ENCODE results near the gene S1PR2. TPM values are rescaled to one million over a fixed set of nuclear protein-coding genes. Genes with fewer than 3 reads are reported as not detected.
"Not testable (repeated sequence)": the region's sequence is repeated elsewhere in the genome, so short reads cannot be mapped to it uniquely, and the experiment has no call there.

The S1PR2 gene
- polyA plus RNA-seq, 3 donors, result 1.2 to 15.2 (median 4.0) TPM

DNA sequence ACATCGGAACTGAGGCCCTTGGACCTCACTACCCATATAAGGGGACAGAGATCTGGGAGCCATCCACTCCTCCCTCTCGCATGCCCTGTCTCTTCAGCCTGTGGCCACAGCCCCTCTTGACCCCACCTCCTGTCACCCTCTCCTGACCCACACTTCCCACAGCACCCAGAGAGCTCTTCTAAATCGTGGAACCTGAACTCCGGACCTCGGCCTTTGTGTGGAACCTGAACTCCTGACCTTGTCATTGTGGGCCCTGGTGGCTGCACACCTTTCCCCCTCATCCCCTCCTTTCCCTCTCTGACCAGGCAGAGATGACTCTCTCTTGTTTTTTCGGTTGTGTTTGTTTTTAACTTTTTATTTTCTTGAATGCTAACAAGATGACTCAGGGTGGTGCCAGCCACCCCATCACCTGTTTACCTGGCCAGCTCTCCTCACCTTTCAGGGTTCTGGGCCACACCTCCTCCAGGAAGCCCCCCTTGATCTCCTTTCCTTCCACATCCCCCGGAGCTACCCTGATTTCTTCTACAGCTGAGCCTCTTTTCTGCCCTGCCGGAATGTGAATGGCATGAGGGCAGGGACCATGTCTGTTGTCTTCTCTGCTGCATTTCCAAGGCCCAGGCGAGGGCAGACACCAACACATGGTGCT lies 26.0 kb upstream of the S1PR2 start:
- 80 to 87% (median 82%) methylated on average over 8 to 9 of the region's 9 CpGs for WGBS, 3 donors
- no peak overlapping the region for H3K27ac ChIP-seq (ENCODE audit: low read depth, low read length)

DNA sequence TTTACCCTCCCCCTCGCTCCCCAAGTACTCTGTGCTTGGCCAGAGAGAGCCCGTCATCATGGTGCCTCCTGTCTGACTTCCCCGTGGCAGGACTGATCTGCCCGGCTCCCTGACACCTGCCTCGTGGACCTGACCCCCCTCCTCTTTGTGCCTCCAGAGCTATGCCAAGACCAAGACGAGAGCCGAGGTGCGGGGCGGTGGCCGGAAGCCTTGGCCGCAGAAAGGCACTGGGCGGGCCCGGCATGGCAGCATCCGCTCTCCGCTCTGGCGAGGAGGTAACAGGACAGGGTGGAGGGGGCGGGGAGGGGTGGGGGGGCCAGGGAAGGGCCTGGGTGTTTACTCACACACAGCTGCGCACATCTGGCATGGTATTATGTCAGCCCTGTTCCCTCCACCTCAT lies 25.4 kb upstream of the S1PR2 start:
- H3K27ac ChIP-seq (ENCODE audit: low read depth, low read length), result no peak overlapping the region
- WGBS, 3 donors, result 83 to 95% (median 91%) methylated on average over 16 to 18 of the region's 18 CpGs

DNA sequence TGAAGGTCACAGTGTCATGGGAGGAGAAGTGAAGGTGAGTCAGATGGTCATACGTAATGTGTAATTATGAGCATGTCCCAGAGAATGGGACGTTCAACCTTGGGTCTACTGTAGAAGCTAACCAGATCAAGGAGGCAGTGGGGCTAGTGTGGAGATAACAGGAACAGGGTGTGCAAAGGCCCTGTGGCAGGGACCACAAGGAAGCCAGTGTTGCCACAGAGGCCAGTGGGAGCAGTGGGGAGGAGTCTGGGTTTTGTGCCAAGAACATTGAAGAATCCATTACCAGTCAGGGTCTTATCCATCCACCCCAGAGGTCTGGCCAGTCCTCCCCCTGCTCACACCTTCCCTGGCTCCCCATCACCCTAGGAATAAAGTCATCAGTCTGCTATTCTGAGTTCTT lies 24.2 kb upstream of the S1PR2 start:
- no peak overlapping the region for H3K27ac ChIP-seq (ENCODE audit: low read depth, low read length)
- 89 to 97% (median 92%) methylated on average over 2 of the region's 2 CpGs for WGBS, 3 donors

- 90 to 98% (median 94%) methylated on average over 3 of the region's 3 CpGs for WGBS, 3 donors
- H3K27ac ChIP-seq (ENCODE audit: low read depth, low read length), result no peak overlapping the region
These were observed 23.1 kb upstream of the S1PR2 start for GRCh38 chr19:10254244-10254643.

DNA sequence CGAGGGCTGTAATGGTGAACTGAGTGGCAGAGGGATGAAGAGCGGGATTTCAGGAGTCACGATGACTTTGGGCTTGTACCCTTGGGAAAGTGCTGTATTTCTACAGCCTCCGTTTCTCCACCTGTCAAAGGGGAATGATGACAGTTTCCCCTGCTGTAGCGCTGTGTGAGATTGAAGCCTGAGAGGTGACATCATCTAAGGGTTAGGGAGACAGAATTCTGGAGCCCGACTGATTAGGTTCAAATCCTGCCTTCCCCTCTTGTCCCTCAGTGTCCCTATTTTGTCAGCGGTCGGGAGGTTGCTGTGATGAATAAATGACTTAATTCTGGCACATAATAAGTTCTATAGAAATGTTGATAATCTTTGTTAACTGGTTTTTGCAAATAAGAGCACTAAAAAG lies 21.6 kb upstream of the S1PR2 start:
- H3K27ac ChIP-seq (ENCODE audit: low read depth, low read length), result no peak overlapping the region
- WGBS, 3 donors, result 18 to 32% (median 29%) methylated on average over 8 of the region's 8 CpGs

DNA sequence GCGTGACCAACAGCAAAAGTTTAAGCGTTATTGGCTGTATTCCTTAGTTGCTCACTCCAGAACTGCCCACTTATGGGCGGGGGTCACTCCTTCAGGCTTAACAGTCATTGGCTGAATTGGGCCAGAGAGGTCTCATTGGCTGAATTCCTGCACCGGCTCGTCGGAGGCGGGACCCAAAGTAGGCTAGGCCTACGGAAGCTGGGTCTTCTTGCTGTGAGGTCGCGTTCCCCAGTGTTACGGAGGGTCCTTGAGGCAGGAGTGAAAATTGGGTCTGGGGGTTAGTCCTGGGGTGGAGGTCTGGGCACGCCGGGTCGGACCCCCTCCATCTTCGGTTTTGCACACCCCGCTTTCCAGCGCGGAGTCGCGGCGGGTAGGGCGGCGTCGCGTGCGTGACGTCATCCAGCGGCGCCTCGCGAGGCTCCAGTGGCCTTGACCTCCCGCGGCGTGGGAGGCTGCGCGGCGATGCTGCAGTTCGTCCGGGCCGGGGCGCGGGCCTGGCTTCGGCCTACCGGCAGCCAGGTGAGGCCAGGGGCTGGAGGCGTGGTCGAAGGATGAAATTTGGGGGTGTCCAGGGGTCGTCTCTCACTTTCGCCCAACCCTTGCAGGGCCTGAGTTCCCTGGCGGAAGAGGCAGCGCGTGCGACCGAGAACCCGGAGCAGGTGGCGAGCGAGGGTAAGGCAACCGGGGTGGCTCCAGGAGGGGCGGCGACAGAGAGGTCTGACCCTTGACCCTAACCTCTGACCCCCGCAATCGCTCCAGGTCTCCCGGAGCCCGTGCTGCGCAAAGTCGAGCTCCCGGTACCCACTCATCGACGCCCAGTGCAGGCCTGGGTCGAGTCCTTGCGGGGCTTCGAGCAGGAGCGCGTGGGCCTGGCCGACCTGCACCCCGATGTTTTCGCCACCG lies 20.9 kb upstream of the S1PR2 start, which contains the start of gene MRPL4:
MRPL4 (plus strand) TSS at position 423 of the 903 bp plus-strand sequence; CDS start at position 463, 40 bp downstream.
- 0 to 1% (median 1%) methylated on average over 60 to 77 of the region's 77 CpGs for WGBS, 3 donors
- no peak within 1 kb of the TSS for H3K27ac ChIP-seq (ENCODE audit: low read depth, low read length)

GRCh38 chr19:10246511-10246910 lies 15.4 kb upstream of the S1PR2 start:
- H3K27ac ChIP-seq (ENCODE audit: low read depth, low read length), result no peak overlapping the region
- WGBS, 3 donors, result 80 to 87% (median 86%) methylated on average over 6 of the region's 6 CpGs

GRCh38 chr19:10245189-10245939 lies 14.2 kb upstream of the S1PR2 start:
- 72 to 85% (median 82%) methylated on average over 9 of the region's 9 CpGs for WGBS, 3 donors
- H3K27ac ChIP-seq (ENCODE audit: low read depth, low read length), result no peak overlapping the region

GRCh38 chr19:10243606-10244005 lies 12.5 kb upstream of the S1PR2 start:
- H3K27ac ChIP-seq (ENCODE audit: low read depth, low read length), result no peak overlapping the region
- 93 to 96% (median 94%) methylated on average over 7 of the region's 7 CpGs for WGBS, 3 donors

DNA sequence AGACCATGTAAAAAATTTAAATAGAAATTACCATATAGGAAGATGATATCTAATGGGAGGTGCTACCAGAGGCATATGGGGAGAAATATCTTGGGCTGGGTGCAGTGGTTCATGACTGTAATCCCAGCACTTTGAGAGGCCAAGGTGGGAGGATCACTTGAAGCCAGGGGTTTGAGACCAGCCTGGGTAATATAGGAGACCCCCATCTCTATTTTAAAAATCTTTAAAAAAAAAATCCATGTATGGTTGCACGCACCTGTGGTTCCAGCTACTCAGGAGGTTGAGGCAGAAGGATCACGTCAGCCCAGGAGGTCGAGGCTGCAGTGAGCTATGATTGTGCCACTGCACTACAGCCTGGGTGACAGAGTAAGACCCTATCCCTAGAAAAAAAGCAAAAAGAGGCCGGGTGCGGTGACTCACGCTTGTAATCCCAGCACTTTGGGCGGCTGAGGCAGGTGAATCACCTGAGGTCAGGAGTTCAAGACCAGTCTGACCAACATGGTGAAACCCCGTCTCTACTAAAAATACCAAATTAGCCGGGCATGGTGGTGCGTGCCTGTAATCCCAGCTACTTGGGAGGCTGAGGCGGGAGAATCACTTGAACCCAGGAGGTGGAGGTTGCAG lies 10.8 kb upstream of the S1PR2 start:
- not testable (repeated sequence) for H3K27ac ChIP-seq (ENCODE audit: low read depth, low read length)
- 92 to 97% (median 96%) methylated on average over 11 of the region's 11 CpGs for WGBS, 3 donors

- WGBS, 3 donors, result 43 to 55% (median 49%) methylated on average over 12 of the region's 12 CpGs
- H3K27ac ChIP-seq (ENCODE audit: low read depth, low read length), result no peak overlapping the region
These were observed 7.1 kb upstream of the S1PR2 start for GRCh38 chr19:10238172-10238783.

DNA sequence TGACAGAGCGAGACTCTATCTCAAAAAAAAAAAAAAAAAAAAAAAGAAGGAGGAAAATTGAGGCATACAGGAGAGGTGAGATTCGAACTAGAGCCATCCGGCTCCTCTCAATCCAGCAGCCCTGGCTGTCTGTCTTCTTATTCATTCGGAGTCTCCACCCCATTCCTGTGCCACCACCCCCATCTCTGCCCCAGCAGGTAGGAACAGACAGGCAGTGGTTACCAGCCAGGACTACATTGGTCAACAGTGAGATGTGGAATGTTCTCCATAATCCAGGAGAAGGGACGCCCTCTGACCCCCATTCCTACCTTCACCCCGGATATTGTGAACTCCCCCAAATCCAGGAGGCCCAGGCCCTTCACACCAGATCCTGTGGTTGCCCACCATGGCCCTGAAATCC lies 6.6 kb upstream of the S1PR2 start:
- no peak overlapping the region for H3K27ac ChIP-seq (ENCODE audit: low read depth, low read length)
- WGBS, 3 donors, result 82 to 89% (median 83%) methylated on average over 5 to 6 of the region's 6 CpGs

GRCh38 chr19:10235409-10235808 lies 4.3 kb upstream of the S1PR2 start:
- not testable (repeated sequence) for H3K27ac ChIP-seq (ENCODE audit: low read depth, low read length)
- WGBS, 3 donors, result 93 to 94% (median 93%) methylated on average over 7 of the region's 7 CpGs

- 70 to 88% (median 72%) methylated on average over 4 of the region's 4 CpGs for WGBS, 3 donors
- no peak overlapping the region for H3K27ac ChIP-seq (ENCODE audit: low read depth, low read length)
These were observed 3.9 kb upstream of the S1PR2 start for GRCh38 chr19:10235003-10235402.

DNA sequence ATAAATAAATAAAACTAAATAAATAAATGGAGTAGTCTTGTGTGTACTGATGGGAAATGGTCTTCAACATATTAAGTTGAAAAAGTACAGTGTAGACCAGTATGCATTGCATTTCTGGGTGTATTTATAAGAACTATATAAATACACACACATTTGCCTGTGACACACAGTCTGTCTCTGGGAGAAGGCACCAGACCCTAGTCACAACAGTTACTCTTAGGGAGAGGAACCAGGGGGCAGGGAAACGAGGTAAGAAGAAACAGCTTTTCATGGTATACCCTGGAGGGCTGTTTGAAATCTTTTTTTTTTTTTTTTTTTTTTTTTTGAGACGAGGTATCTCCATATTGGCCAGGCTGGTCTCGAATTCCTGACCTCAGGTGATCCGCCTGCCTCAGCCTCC lies 2.8 kb upstream of the S1PR2 start:
- 60 to 78% (median 75%) methylated on average over 4 of the region's 4 CpGs for WGBS, 3 donors
- H3K27ac ChIP-seq (ENCODE audit: low read depth, low read length), result no peak overlapping the region

GRCh38 chr19:10231612-10232228 lies 589 bp upstream of the S1PR2 start:
- WGBS, 3 donors, result 69 to 76% (median 76%) methylated on average over 8 of the region's 8 CpGs
- H3K27ac ChIP-seq (ENCODE audit: low read depth, low read length), result no peak overlapping the region

GRCh38 chr19:10230173-10230860 lies 814 bp downstream of the S1PR2 start:
- no peak overlapping the region for H3K27ac ChIP-seq (ENCODE audit: low read depth, low read length)
- WGBS, 3 donors, result 1% methylated on average over 69 to 70 of the region's 70 CpGs

Data from adipose tissue (tissue), 3 donors.